HepG2 (cell line): Measurements from ENCODE around the gene ARHGEF40. TPM values are rescaled to one million over a fixed set of nuclear protein-coding genes. Genes with fewer than 3 reads are reported as not detected.

Experiments used
- ATAC-seq: fragments of 200-7000 bp; cut with Tn5 transposase; 3 replicates; pipeline ENCODE4 v1.9.1; 2020; ENCODE audit warnings: mild to moderate bottlenecking, moderate library complexity
- BruUV-seq: library from RNA; stranded (reverse); fragments of 400-500 nt; replicated peaks from 2 replicates; lab custom pipeline; 2021; lab: Mats Ljungman, UMichigan
- CTCF ChIA-PET: fragments of 300-600 bp; formaldehyde crosslinking; extraction: SDS; loops from one replicate; lab custom pipeline; 2021; ENCODE audit warnings: low total read pairs, inconsistent platforms, low intra/inter-chr PET ratio; lab: Yijun Ruan, JAX
- POLR2A ChIA-PET: fragments of 350-600 bp; sonication (Branson Sonifier 250); formaldehyde crosslinking; loops from one replicate; lab custom pipeline; 2020; ENCODE audit warnings: antibody characterized with exemption, inconsistent platforms; lab: Yijun Ruan, JAX
- DNase-seq: peaks from one replicate; pipeline ENCODE4 v3.0.0-alpha.2; 2015; ENCODE audit warnings: low spot score
- FAIRE-seq: peaks from 3 replicates; lab custom pipeline; 2011; peaks lifted over from hg19 to GRCh38; lab: Jason Lieb, UNC
- H2AFZ ChIP-seq: one replicate; pipeline ENCODE4 v1.6.1; 2011; ENCODE audit warnings: low read length, inconsistent platforms
- H3K27ac ChIP-seq: fragments of 300-600 bp; 3 replicates; pipeline ENCODE4 v1.8.0; 2011; ENCODE audit warnings: mixed run types, mild to moderate bottlenecking, mixed read lengths, low read length, inconsistent platforms; ENCODE audit not compliant: insufficient read depth; ENCODE audit errors: extremely low read length
- H3K27me3 ChIP-seq, 2 experiments: fragments of 200-600 bp in 1 of 2; 2 replicates in 1 of 2; 3 replicates in 1 of 2; pipeline versions ENCODE4 v1.6.0 to v1.8.0; 2011; ENCODE audit warnings: low read length in 2 of 2, mild to moderate bottlenecking in 2 of 2, moderate library complexity in 2 of 2, inconsistent platforms in 1 of 2; ENCODE audit not compliant: insufficient read depth in 2 of 2, control insufficient read depth in 1 of 2
- H3K36me3 ChIP-seq, 2 experiments: fragments of 200-600 bp in 1 of 2; replicated peaks in 1 of 2; 2 replicates in 1 of 2; 3 replicates in 1 of 2; pipeline versions ENCODE4 v1.5.1 to v1.8.0; 2011; ENCODE audit warnings: low read length in 2 of 2, inconsistent platforms in 1 of 2; ENCODE audit not compliant: insufficient read depth in 2 of 2, control insufficient read depth in 1 of 2
- H3K4me1 ChIP-seq: 2 replicates; pipeline ENCODE4 v1.5.1; 2012; ENCODE audit warnings: low read length, inconsistent platforms; ENCODE audit not compliant: insufficient read depth
- H3K4me2 ChIP-seq: 2 replicates; pipeline ENCODE4 v1.6.0; 2011; ENCODE audit warnings: low read depth, low read length, inconsistent platforms
- H3K4me3 ChIP-seq, 3 experiments: fragments of 200-600 bp in 1 of 3; sonication (generic), shearing (Covaris generic) in 1 of 3; replicated peaks in 1 of 3; 2 replicates each; pipeline ENCODE4 v1.5.1; 2011 to 2016; ENCODE audit warnings: low read length in 3 of 3, inconsistent platforms in 2 of 3, low read depth in 2 of 3, mild to moderate bottlenecking in 2 of 3, control low read depth in 1 of 3, mixed read lengths in 1 of 3; ENCODE audit not compliant: insufficient read depth in 1 of 3
- H3K79me2 ChIP-seq: one replicate; pipeline ENCODE4 v1.6.1; 2011; ENCODE audit warnings: low read length, inconsistent platforms; ENCODE audit not compliant: insufficient read depth
- H3K9ac ChIP-seq: 2 replicates; pipeline ENCODE4 v1.6.0; 2011; ENCODE audit warnings: mild to moderate bottlenecking, low read depth, low read length, inconsistent platforms; ENCODE audit not compliant: insufficient read depth
- H3K9me3 ChIP-seq: 2 replicates; pipeline ENCODE4 v1.5.1; 2012; ENCODE audit warnings: mild to moderate bottlenecking, low read length
- H4K20me1 ChIP-seq: 2 replicates; pipeline ENCODE4 v1.6.0; 2011; ENCODE audit warnings: inconsistent platforms, mild to moderate bottlenecking, low read length, moderate library complexity; ENCODE audit not compliant: insufficient read depth
- CTCF ChIP-seq: sonication (generic); formaldehyde crosslinking; IDR thresholded peaks from 2 replicates; pipeline ENCODE4 v1.5.0; 2020; ENCODE audit warnings: mild to moderate bottlenecking, missing genetic modification reagents, moderate library complexity
- SMC3 ChIP-seq: IDR thresholded peaks from 2 replicates; pipeline ENCODE4 v1.6.1; 2011; ENCODE audit warnings: low read length, improper control_type of control experiment
- SP4 ChIP-seq: sonication (generic); formaldehyde crosslinking; IDR thresholded peaks from 2 replicates; pipeline ENCODE4 v1.8.1; 2023; ENCODE audit warnings: mild to moderate bottlenecking, missing genetic modification reagents
- STAG1 ChIP-seq: sonication (generic); formaldehyde crosslinking; IDR thresholded peaks from 2 replicates; pipeline ENCODE4 v1.4.0; 2020; ENCODE audit warnings: missing genetic modification reagents
- ZNF614 ChIP-seq: IDR thresholded peaks from 2 replicates; pipeline ENCODE4 v1.6.1; 2018; ENCODE audit warnings: missing biosample characterization, missing genetic modification reagents, inconsistent platforms, borderline replicate concordance
- WGBS: methylation state at CpG from one replicate; pipeline ENCODE4 v1.1.6; 2017; ENCODE audit warnings: low lambda C conversion rate; 5-methylcytosine and 5-hydroxymethylcytosine counted together
- in situ Hi-C: cut with HindIII; loops from 2 replicates; pipeline ENCODE4 v1.10.0; 2017; ENCODE audit warnings: low pct_unique_long_range_greater_than_20kb; ENCODE audit not compliant: extremely low pct_ligation_motif_present
- intact Hi-C: fragments of 100-400 bp; cut with micrococcal nuclease; formaldehyde crosslinking; loops from one replicate; pipeline ENCODE4 v1.10.0; 2022; ENCODE audit not compliant: unreplicated experiment
- microRNA-seq: library from miRNA; unstranded; fragments of <30 nt; microRNA quantifications from one replicate; pipeline ENCODE4, GENCODE V29; 2020
- polyA plus RNA-seq, 8 experiments: library from polyadenylated mRNA; depleted of rRNA in 3 of 8; stranded (reverse) in 7 of 8; unstranded in 1 of 8; fragments of >200 nt; fragmentation: Illumina TruSeq in 4 of 8; extraction: Trizol in 4 of 8; gene quantifications; 2 replicates each; pipeline versions ENCODE4 v1.2.1 to v1.2.3, GENCODE V29; 2011 to 2016; ENCODE audit warnings: low read depth in 4 of 8, missing spikeins in 1 of 8, mixed read lengths in 1 of 8; ENCODE audit not compliant: insufficient read depth in 1 of 8
- small RNA-seq, 3 experiments: library from RNA; depleted of rRNA; stranded (forward); fragments of <200 nt; gene quantifications; one replicate each; pipeline ENCODE3, GENCODE V24; 2012; ENCODE audit warnings: low read depth in 2 of 3, low replicate concordance in 1 of 3; ENCODE audit not compliant: insufficient read length in 3 of 3, insufficient read depth in 2 of 3
- total RNA-seq, 5 experiments: library from RNA; depleted of rRNA; stranded (reverse); fragments of >200 nt; fragmentation: Illumina TruSeq; extraction: Trizol; gene quantifications; 2 replicates each; pipeline ENCODE4 v1.2.3, GENCODE V29; 2016; ENCODE audit warnings: low read depth in 1 of 5
- TF ChIP-seq, protein P1 (sequence below): IDR thresholded peaks from 2 replicates; pipeline ENCODE4 v1.6.1; 2012; ENCODE audit warnings: low read depth, low read length, improper control_type of control experiment

ARHGEF40 gene
- total and polyA plus RNA-seq, 2 of the 13 experiments (the other 11 are each of a cell fraction or from before 2014, with no cell fraction given), result 28.1 to 78.1 TPM

DNA sequence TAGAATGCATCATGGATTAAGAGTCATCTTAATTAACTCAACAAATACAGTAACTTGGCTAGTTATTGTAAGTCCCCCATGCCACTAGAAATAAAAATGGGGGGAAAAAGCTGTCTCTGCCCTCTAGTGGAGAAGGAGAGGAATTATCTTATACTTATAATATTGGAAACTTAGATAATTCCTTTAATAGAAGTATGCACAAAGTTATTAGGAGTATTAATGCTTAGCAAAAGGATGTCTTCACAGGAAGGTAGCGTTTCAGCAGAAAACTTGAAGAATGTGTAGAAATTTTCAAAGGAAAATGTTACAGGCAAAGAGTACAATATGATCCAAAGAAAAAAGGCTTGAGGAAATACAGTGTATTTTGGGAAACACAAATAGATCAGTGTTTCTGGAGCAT lies 65.9 kb downstream of the ARHGEF40 start:
- FAIRE-seq (no peak), DNase-seq (peak; percentile 35), ATAC-seq (peak; percentile 45; the same call in 1 of the 3 replicates)
- no peak overlapping the region for H3K9ac ChIP-seq
- H3K27ac ChIP-seq, result no peak overlapping the region
- intact Hi-C loops, result no loop called here
- ChIA-PET POLR2A (no interaction called here), CTCF (interaction anchor here (1.6 to 2.3 kb wide), 3 partner anchors 29 to 121 kb away, joined by 5 to 9 read pairs (median 9); no protein-coding TSS in a partner anchor)
- TF ChIP-seq, protein P1, sequence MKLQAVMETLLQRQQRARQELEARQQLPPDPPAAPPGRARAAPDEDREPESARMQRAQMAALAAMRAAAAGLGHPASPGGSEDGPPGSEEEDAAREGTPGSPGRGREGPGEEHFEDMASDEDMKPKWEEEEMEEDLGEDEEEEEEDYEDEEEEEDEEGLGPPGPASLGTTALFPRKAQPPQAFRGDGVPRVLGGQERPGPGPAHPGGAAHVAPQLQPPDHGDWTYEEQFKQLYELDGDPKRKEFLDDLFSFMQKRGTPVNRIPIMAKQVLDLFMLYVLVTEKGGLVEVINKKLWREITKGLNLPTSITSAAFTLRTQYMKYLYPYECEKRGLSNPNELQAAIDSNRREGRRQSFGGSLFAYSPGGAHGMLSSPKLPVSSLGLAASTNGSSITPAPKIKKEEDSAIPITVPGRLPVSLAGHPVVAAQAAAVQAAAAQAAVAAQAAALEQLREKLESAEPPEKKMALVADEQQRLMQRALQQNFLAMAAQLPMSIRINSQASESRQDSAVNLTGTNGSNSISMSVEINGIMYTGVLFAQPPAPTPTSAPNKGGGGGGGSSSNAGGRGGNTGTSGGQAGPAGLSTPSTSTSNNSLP, result peak; percentile 42; the same call in 1 of the 2 replicates
- TF ChIP-seq CTCF (CRISPR knock-in tag) (peak; percentile 63), SP4 (CRISPR knock-in tag) (no peak), SMC3 (peak; percentile 35; the same call in 1 of the 2 replicates), STAG1 (peak; percentile 42), ZNF614 (no peak)
- no peak overlapping the region for H2AFZ ChIP-seq
- no peaks in the 10 kb centered on the region for H3K9me3 ChIP-seq
- H3K36me3 ChIP-seq, result no peaks in the 10 kb centered on the region
- no peaks in the 10 kb centered on the region for H3K79me2 ChIP-seq
- H3K4me2 ChIP-seq, result no peak overlapping the region
- H3K4me3 ChIP-seq, result no peak overlapping the region
- no peaks in the 10 kb centered on the region for H3K4me1 ChIP-seq
- H3K27me3 ChIP-seq, result no peaks in the 10 kb centered on the region
- in situ Hi-C loops, result no loop called here
- WGBS, result 0% methylated on average over 1 of the region's 1 CpG
- no peaks in the 10 kb centered on the region for H4K20me1 ChIP-seq
- BruUV-seq, result no TSS peak

Small RNAs within 50 kb of the gene (microRNA-seq; reads per million reads assigned to microRNA genes)
- not detected for gene MIR6717

Small RNAs within 50 kb of the gene (small RNA-seq; reads per million reads assigned to genes)
- 0 reads per million in 3 experiments for gene RNU6-252P

Other genes with a start within 250 kb of the ARHGEF40 start
- gene RNASE3, start 178.9 kb upstream of the ARHGEF40 start, total RNA-seq (2016; rRNA removed; fragmentation: Illumina TruSeq; extraction: Trizol), result not detected in 2 replicates
- not detected in 2 replicates for gene RNASE3, start 178.9 kb upstream of the ARHGEF40 start, polyA plus RNA-seq (2011; rRNA removed)
- gene RNASE2, start 114.8 kb upstream of the ARHGEF40 start, total RNA-seq (2016; rRNA removed; fragmentation: Illumina TruSeq; extraction: Trizol), result 0.69 TPM in 2 replicates
- gene RNASE2, start 114.8 kb upstream of the ARHGEF40 start, polyA plus RNA-seq (2011; rRNA removed), result not detected in 2 replicates
- 46.9 and 122 TPM in 2 replicates for gene METTL17, start 80.3 kb upstream of the ARHGEF40 start, total RNA-seq (2016; rRNA removed; fragmentation: Illumina TruSeq; extraction: Trizol)
- 181 and 199 TPM in 2 replicates for gene METTL17, start 80.3 kb upstream of the ARHGEF40 start, polyA plus RNA-seq (2011; rRNA removed)
- 0.11 TPM in 1 of 2 replicates, not detected in the other for gene SLC39A2, start 71.0 kb upstream of the ARHGEF40 start, total RNA-seq (2016; rRNA removed; fragmentation: Illumina TruSeq; extraction: Trizol)
- 0.05 and 0.08 TPM in 2 replicates for gene SLC39A2, start 71.0 kb upstream of the ARHGEF40 start, polyA plus RNA-seq (2011; rRNA removed)
- 27.2 and 27.4 TPM in 2 replicates for gene NDRG2, start 45.2 kb upstream of the ARHGEF40 start, total RNA-seq (2016; rRNA removed; fragmentation: Illumina TruSeq; extraction: Trizol)
- 143 and 189 TPM in 2 replicates for gene NDRG2, start 45.2 kb upstream of the ARHGEF40 start, polyA plus RNA-seq (2011; rRNA removed)
- gene TPPP2, start 40.1 kb upstream of the ARHGEF40 start, total RNA-seq (2016; rRNA removed; fragmentation: Illumina TruSeq; extraction: Trizol), result 0.58 and 0.63 TPM in 2 replicates
- gene TPPP2, start 40.1 kb upstream of the ARHGEF40 start, polyA plus RNA-seq (2011; rRNA removed), result 1.7 and 4.2 TPM in 2 replicates
- not detected in 2 replicates for gene RNASE13, start 35.5 kb upstream of the ARHGEF40 start, total RNA-seq (2016; rRNA removed; fragmentation: Illumina TruSeq; extraction: Trizol)
- gene RNASE13, start 35.5 kb upstream of the ARHGEF40 start, polyA plus RNA-seq (2011; rRNA removed), result 1.0 and 1.4 TPM in 2 replicates
- gene RNASE7, start 27.9 kb upstream of the ARHGEF40 start, total RNA-seq (2016; rRNA removed; fragmentation: Illumina TruSeq; extraction: Trizol), result not detected in 2 replicates
- 0.04 and 0.17 TPM in 2 replicates for gene RNASE7, start 27.9 kb upstream of the ARHGEF40 start, polyA plus RNA-seq (2011; rRNA removed)
- gene RNASE8, start 12.5 kb upstream of the ARHGEF40 start, total RNA-seq (2016; rRNA removed; fragmentation: Illumina TruSeq; extraction: Trizol), result not detected in 2 replicates
- not detected in 2 replicates for gene RNASE8, start 12.5 kb upstream of the ARHGEF40 start, polyA plus RNA-seq (2011; rRNA removed)
- 21.0 and 36.6 TPM in 2 replicates for gene ZNF219, start 28.4 kb downstream of the ARHGEF40 start, total RNA-seq (2016; rRNA removed; fragmentation: Illumina TruSeq; extraction: Trizol)
- 34.5 and 42.2 TPM in 2 replicates for gene ZNF219, start 28.4 kb downstream of the ARHGEF40 start, polyA plus RNA-seq (2011; rRNA removed)
- gene TMEM253, start 30.8 kb downstream of the ARHGEF40 start, total RNA-seq (2016; rRNA removed; fragmentation: Illumina TruSeq; extraction: Trizol), result 0.29 TPM in 1 of 2 replicates, not detected in the other
- gene TMEM253, start 30.8 kb downstream of the ARHGEF40 start, polyA plus RNA-seq (2011; rRNA removed), result 0.45 and 0.65 TPM in 2 replicates
- not detected in 2 replicates for gene OR5AU1, start 85.8 kb downstream of the ARHGEF40 start, total RNA-seq (2016; rRNA removed; fragmentation: Illumina TruSeq; extraction: Trizol)
- gene OR5AU1, start 85.8 kb downstream of the ARHGEF40 start, polyA plus RNA-seq (2011; rRNA removed), result not detected in 2 replicates
- 1,099 and 1,563 TPM in 2 replicates for gene HNRNPC, start 199.1 kb downstream of the ARHGEF40 start, total RNA-seq (2016; rRNA removed; fragmentation: Illumina TruSeq; extraction: Trizol)
- gene HNRNPC, start 199.1 kb downstream of the ARHGEF40 start, polyA plus RNA-seq (2011; rRNA removed), result 577 and 628 TPM in 2 replicates
- gene RPGRIP1, start 209.8 kb downstream of the ARHGEF40 start, total RNA-seq (2016; rRNA removed; fragmentation: Illumina TruSeq; extraction: Trizol), result 0.10 and 0.13 TPM in 2 replicates
- 0.47 and 1.1 TPM in 2 replicates for gene RPGRIP1, start 209.8 kb downstream of the ARHGEF40 start, polyA plus RNA-seq (2011; rRNA removed)